ENCODE data around the gene ORAI2.
"Not testable (repeated sequence)": the region's sequence is repeated elsewhere in the genome, so short reads cannot be mapped to it uniquely, and the experiment has no call there.

The ORAI2 gene

DNA sequence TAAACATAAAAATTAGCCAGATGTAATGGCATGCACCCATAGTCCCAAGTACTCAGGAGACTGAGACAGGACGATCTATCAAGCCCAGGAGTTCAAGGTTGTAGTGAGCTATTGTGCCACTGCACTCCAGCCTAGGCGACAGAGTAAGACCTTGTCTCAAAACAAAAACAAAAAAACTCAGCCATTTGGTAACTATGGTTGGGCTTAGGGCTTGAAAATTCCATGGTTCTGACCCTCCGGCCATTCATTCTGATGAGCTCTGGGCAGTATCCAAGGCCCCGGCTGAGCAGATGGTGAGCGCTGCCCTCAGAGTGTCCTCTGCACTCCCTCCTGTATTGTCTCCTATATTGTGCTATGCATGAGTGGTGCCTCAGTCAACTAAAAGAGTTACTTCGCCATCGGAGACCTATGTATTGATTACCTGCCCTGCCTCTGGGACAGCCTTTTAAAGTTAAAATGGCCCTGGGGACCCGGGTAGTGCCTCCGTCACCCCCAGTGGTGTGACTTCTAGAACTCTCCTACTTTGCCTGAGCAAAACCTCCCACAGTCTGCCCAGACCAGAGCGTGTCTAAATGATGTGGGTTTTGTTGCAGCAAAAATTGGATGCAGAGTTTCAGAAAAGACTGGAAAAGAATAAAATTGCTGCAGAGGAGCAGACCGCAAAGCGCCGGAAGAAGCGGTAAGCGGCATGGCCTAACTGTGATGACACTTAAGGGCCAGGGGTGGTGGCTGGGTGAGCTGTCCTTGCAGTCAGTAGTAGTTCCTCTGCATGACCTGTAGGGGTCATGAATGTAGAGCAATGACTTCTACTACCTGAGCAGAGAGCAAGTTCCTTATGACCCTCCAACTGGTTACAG is 29.1 kb upstream of the ORAI2 start:
- H3K4me3 ChIP-seq (ENCODE audit: low read length), result no peak overlapping the region
- H3K36me3 ChIP-seq (ENCODE audit: control insufficient read depth, insufficient read depth, low read length), result peaks cover 36% of the 10 kb centered on the region
- no peaks in the 10 kb centered on the region for H3K27me3 ChIP-seq (ENCODE audit: control insufficient read depth, insufficient read depth, low read length)
- no peaks in the 10 kb centered on the region for H3K4me1 ChIP-seq (ENCODE audit: control insufficient read depth, insufficient read depth, low read length)
- no peak overlapping the region for H3K9ac ChIP-seq (ENCODE audit: low read length)
- no peak overlapping the region for H3K27ac ChIP-seq (ENCODE audit: low read depth, low read length)

DNA sequence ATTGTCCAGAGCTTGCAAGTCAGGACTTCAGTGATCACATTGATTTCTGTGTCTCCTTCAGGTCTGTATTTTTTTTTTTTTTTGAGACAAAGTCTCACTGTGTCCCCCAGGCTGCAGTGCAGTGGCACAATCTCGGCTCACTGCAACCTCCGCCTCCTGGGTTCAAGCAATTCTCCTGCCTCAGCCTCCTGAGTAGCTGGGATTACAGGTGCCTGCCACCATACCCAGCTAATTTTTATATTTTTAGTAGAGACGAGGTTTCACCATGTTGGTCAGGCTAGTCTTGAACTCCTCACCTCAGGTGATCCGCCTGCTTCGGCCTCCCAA is 28.6 kb upstream of the ORAI2 start:
- H3K27me3 ChIP-seq (ENCODE audit: control insufficient read depth, insufficient read depth, low read length); H3K27ac ChIP-seq (ENCODE audit: low read depth, low read length): not testable (repeated sequence)
- H3K36me3 ChIP-seq (ENCODE audit: control insufficient read depth, insufficient read depth, low read length), result peaks cover 34% of the 10 kb centered on the region

DNA sequence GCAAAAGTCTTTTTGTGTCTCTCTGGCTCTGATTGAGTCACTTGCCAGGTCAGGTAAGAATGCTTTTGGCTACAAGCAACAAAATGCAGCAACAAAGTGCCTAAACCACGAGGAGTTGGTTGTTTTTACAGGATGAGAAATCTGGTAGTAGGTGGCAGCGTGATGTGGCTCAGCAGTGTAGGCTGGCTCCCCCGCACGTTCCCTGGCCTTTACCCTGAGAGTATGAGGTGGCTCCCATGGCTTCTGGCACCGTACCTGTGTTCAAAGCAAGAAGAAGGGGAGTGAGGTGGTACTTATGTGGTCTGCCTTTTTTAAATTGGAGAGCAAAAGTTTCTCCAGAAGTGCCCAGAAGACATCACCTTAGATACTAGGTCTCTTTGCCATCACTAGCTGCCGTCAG is 25.5 kb upstream of the ORAI2 start:
- Histone ChIP-seq H3K9ac (ENCODE audit: low read length) (no peak overlapping the region), H3K27ac (ENCODE audit: low read depth, low read length) (no peak overlapping the region), H3K4me1 (ENCODE audit: control insufficient read depth, insufficient read depth, low read length) (peaks cover under 1% of the 10 kb centered on the region), H3K36me3 (ENCODE audit: control insufficient read depth, insufficient read depth, low read length) (peaks cover 33% of the 10 kb centered on the region), H3K27me3 (ENCODE audit: control insufficient read depth, insufficient read depth, low read length) (no peaks in the 10 kb centered on the region), H3K4me3 (ENCODE audit: low read length) (no peak overlapping the region)

More for the DNA sequence above, 28.6 kb upstream of the ORAI2 start:
- not testable (repeated sequence) for H3K9ac ChIP-seq (ENCODE audit: low read length); H3K4me3 ChIP-seq (ENCODE audit: low read length); H3K4me1 ChIP-seq (ENCODE audit: control insufficient read depth, insufficient read depth, low read length)

DNA sequence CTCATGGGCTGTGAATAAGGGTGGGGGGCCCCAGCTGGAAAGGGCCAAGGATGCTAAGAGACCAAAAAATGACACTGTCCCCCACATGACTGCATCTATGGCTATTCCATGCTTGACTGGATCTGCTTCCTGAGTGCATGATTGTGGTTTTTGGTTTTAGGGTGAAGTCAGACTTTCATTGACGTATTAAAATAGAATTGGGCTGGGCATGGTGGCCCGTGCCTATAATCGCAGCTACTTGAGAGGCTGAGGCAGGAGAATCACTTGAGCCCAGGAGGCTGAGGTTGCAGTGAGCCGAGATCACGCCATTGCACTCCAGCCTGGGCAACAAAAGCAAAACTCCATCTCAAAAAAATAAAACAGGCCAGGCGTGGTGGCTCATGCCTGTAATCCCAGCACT is 24.8 kb upstream of the ORAI2 start:
- not testable (repeated sequence) for H3K4me1 ChIP-seq (ENCODE audit: control insufficient read depth, insufficient read depth, low read length); H3K27ac ChIP-seq (ENCODE audit: low read depth, low read length)
- peaks cover 33% of the 10 kb centered on the region for H3K36me3 ChIP-seq (ENCODE audit: control insufficient read depth, insufficient read depth, low read length)

DNA sequence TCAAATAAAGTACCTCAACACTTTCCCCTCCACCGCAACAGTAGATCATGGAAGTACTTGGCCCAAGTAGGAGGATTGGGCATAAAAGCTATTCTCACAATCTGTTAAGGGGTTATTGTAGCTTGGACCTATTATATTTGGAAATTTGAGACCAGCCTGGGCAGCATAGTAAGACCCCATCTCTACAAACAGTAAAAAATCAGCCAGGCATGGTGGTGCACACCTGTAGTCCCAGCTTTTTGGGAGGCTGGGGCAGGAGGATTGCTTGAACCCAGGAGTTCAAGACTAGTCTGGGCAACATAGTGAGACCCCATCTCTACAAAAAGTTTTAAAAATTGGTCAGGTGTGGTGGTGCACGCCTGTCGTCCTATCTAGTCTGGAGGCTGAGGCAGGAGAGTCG is 24.0 kb upstream of the ORAI2 start:
- Histone ChIP-seq H3K27ac (ENCODE audit: low read depth, low read length) (no peak overlapping the region), H3K36me3 (ENCODE audit: control insufficient read depth, insufficient read depth, low read length) (peaks cover 29% of the 10 kb centered on the region), H3K4me3 (ENCODE audit: low read length) (no peak overlapping the region), H3K4me1 (ENCODE audit: control insufficient read depth, insufficient read depth, low read length) (peaks cover 2% of the 10 kb centered on the region), H3K9ac (ENCODE audit: low read length) (no peak overlapping the region), H3K27me3 (ENCODE audit: control insufficient read depth, insufficient read depth, low read length) (no peaks in the 10 kb centered on the region)

More for the DNA sequence above, 24.8 kb upstream of the ORAI2 start:
- H3K4me3 ChIP-seq (ENCODE audit: low read length); H3K9ac ChIP-seq (ENCODE audit: low read length); H3K27me3 ChIP-seq (ENCODE audit: control insufficient read depth, insufficient read depth, low read length): not testable (repeated sequence)

DNA sequence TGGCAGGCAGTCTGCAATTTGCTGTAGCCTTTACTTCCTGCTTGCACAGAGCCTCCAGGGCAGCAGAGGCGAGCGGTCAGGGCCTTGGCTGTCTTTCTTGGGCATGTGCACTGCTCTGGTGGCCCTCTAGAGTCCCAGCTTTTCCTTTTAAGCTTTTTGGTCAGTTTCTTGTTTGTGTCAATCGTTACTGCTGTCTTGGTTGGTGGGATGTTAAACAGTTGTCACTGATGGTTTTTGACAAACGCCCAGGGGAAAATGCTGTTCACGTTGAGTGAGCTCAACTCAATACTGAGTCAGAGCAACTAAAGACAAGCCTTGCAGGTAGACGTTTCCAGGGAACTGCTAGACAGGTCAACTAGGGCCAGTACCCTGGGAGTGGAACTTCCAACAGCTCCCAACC is 23.3 kb upstream of the ORAI2 start:
- Histone ChIP-seq H3K36me3 (ENCODE audit: control insufficient read depth, insufficient read depth, low read length) (peaks cover 25% of the 10 kb centered on the region), H3K27ac (ENCODE audit: low read depth, low read length) (no peak overlapping the region), H3K4me1 (ENCODE audit: control insufficient read depth, insufficient read depth, low read length) (peaks cover 2% of the 10 kb centered on the region), H3K9ac (ENCODE audit: low read length) (no peak overlapping the region), H3K4me3 (ENCODE audit: low read length) (no peak overlapping the region), H3K27me3 (ENCODE audit: control insufficient read depth, insufficient read depth, low read length) (no peaks in the 10 kb centered on the region)

DNA sequence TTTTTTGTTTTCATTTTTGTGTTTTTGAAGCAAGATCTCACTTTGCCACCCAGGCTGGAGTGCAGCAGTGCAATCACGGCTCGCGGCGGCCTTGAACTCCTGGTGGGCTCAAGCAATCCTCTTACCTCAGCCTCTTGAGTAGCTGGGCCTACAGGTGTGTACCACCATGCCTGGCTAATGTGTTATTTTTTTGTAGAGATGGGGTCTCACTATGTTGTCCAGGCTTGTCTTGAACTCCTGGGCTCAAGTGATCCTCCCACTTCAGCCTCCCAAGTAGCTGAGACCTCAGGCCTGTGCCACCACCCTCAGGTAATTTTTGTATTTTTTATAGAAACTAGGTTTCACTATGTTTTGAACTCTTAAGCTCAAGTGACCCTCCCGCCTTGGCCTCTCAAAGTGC is 22.5 kb upstream of the ORAI2 start:
- H3K27ac ChIP-seq (ENCODE audit: low read depth, low read length), result no peak overlapping the region
- H3K27me3 ChIP-seq (ENCODE audit: control insufficient read depth, insufficient read depth, low read length), result no peaks in the 10 kb centered on the region
- no peak overlapping the region for H3K4me3 ChIP-seq (ENCODE audit: low read length)
- H3K4me1 ChIP-seq (ENCODE audit: control insufficient read depth, insufficient read depth, low read length), result peaks cover 2% of the 10 kb centered on the region
- peaks cover 21% of the 10 kb centered on the region for H3K36me3 ChIP-seq (ENCODE audit: control insufficient read depth, insufficient read depth, low read length)
- no peak overlapping the region for H3K9ac ChIP-seq (ENCODE audit: low read length)

DNA sequence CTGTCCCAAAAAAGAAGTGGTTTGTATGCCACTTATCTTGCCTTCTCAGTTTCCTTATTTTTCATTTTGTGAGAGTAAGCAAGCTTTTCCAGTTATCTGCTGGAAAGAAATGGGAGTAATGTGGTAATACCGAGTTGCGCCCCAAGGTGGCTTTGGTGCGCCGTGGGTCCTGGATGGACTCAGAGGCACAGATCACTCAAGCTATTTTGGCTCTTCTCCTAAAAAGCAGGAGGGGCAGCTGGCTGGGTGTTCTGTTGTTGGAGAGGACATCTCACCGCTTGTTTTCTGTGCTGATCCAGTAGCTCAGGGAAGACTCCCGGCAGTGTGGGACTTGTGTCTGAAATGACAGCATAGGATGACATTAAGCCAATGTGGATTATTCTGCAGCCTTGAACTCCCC is 20.8 kb upstream of the ORAI2 start:
- peaks cover 17% of the 10 kb centered on the region for H3K36me3 ChIP-seq (ENCODE audit: control insufficient read depth, insufficient read depth, low read length)
- H3K27me3 ChIP-seq (ENCODE audit: control insufficient read depth, insufficient read depth, low read length), result no peaks in the 10 kb centered on the region
- no peak overlapping the region for H3K27ac ChIP-seq (ENCODE audit: low read depth, low read length)
- no peak overlapping the region for H3K9ac ChIP-seq (ENCODE audit: low read length)
- H3K4me3 ChIP-seq (ENCODE audit: low read length), result no peak overlapping the region
- H3K4me1 ChIP-seq (ENCODE audit: control insufficient read depth, insufficient read depth, low read length), result peaks cover 2% of the 10 kb centered on the region

DNA sequence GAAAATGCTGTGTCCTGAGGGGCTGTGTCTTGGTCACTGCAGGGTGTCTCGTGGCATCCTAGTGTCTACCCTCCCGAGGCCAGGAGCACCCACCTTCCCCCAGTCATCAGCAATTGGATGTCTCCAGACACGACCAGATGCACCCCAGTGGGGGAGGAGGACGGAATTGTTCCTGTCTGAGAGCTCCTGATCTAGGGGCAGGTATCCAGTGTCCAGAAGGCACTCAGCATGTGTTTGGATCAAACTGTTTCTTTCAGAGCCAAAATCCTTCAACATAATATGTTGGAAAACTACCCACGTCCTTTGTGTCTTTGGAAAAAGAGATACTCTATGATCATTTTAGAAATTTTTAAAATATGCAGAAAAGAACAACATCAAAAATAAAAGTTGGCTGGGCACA is 20.3 kb upstream of the ORAI2 start:
- no peak overlapping the region for H3K9ac ChIP-seq (ENCODE audit: low read length)
- H3K4me3 ChIP-seq (ENCODE audit: low read length), result no peak overlapping the region
- peaks cover 12% of the 10 kb centered on the region for H3K36me3 ChIP-seq (ENCODE audit: control insufficient read depth, insufficient read depth, low read length)
- peaks cover 2% of the 10 kb centered on the region for H3K4me1 ChIP-seq (ENCODE audit: control insufficient read depth, insufficient read depth, low read length)
- H3K27me3 ChIP-seq (ENCODE audit: control insufficient read depth, insufficient read depth, low read length), result no peaks in the 10 kb centered on the region
- no peak overlapping the region for H3K27ac ChIP-seq (ENCODE audit: low read depth, low read length)

DNA sequence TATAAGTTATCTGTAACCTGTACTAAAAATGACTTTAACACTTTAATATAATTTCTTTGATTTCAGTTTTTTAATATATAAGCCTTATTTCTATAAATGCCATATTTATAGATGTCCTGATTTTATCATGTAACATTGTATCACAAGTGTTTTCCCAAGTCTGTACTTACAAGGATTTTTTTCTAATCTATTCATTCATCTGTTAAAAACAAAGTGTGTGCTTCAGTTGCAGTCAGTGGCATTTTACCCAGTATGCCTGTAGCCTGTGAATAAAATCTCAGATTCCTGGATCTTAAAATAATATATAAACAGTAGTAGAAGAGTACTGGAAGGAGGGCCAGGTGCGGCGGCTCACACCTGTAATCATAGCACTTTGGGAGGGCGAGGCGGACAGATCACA is 19.8 kb upstream of the ORAI2 start:
- Histone ChIP-seq H3K4me1 (ENCODE audit: control insufficient read depth, insufficient read depth, low read length) (peaks cover 2% of the 10 kb centered on the region), H3K27ac (ENCODE audit: low read depth, low read length) (no peak overlapping the region), H3K36me3 (ENCODE audit: control insufficient read depth, insufficient read depth, low read length) (peaks cover 12% of the 10 kb centered on the region), H3K27me3 (ENCODE audit: control insufficient read depth, insufficient read depth, low read length) (no peaks in the 10 kb centered on the region), H3K9ac (ENCODE audit: low read length) (no peak overlapping the region), H3K4me3 (ENCODE audit: low read length) (no peak overlapping the region)

DNA sequence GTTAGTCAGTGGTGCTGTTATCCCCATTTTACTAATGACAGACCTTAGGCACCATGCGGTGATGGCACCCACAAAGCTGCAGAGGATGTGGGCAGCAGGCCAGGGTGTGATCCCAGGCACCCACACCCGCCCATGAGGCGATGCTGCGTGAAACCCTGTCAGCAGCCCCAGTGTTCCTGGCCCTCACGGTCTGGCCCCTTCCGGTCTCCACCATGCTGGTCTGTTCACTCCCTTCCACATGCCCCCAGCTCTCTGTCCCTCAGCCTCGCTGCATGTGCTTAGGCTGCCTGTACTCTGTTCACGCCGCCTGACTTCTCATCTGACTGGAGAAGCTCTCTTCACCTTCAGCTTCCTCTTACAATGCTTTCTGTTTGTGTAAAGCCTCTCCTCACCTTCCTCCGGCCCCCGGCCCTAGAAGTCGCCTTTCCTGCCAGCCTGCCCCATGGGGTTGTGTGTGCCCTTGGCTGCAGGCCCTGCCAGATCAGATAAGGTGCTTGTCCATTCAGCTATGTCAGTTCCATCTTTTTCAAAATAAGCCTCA is 17.6 kb upstream of the ORAI2 start:
- no peak overlapping the region for H3K27ac ChIP-seq (ENCODE audit: low read depth, low read length)
- H3K4me3 ChIP-seq (ENCODE audit: low read length), result no peak overlapping the region
- no peaks in the 10 kb centered on the region for H3K27me3 ChIP-seq (ENCODE audit: control insufficient read depth, insufficient read depth, low read length)
- H3K9ac ChIP-seq (ENCODE audit: low read length), result no peak overlapping the region
- H3K36me3 ChIP-seq (ENCODE audit: control insufficient read depth, insufficient read depth, low read length), result peaks cover 7% of the 10 kb centered on the region
- peaks cover 2% of the 10 kb centered on the region for H3K4me1 ChIP-seq (ENCODE audit: control insufficient read depth, insufficient read depth, low read length)

DNA sequence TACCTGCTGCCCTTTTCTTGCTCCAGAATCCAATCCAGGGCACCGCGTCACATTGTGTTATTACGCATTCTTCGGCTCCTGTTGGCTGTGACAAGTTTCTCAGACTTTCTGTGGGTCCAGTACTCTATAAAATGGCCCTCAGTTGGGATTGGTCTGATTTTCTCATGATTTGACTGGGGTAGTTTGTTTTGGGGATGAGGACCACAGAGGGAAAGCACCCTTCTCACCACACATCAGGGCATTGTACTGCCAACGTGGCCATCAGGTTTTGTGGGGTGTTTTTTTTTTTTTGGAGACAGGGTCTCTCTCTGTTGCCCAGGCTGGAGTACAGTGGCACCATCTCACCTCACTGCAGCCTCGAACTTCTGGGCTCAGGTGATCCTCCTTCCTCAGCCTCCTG is 17.0 kb upstream of the ORAI2 start:
- Histone ChIP-seq H3K9ac (ENCODE audit: low read length) (no peak overlapping the region), H3K27me3 (ENCODE audit: control insufficient read depth, insufficient read depth, low read length) (no peaks in the 10 kb centered on the region), H3K36me3 (ENCODE audit: control insufficient read depth, insufficient read depth, low read length) (peaks cover 11% of the 10 kb centered on the region), H3K27ac (ENCODE audit: low read depth, low read length) (no peak overlapping the region), H3K4me3 (ENCODE audit: low read length) (no peak overlapping the region), H3K4me1 (ENCODE audit: control insufficient read depth, insufficient read depth, low read length) (peaks cover 2% of the 10 kb centered on the region)

DNA sequence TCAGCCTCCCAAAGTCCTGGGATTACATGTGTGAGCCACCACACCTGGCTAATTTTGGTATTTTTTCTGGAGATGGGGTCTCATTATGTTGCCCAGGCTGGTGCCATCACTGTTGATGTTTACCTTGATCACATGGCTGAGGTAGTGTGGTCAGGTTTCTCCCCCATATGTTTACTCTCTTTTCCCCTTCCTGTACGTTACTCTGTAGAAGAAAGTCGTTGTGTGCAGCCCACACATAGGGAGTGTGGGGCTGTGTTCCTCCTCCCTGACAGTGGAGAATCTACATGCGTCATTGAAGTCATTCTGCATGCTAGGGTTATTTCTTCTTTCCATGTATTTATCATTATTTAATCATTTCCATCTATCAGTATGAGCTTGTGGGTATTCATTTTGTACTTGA is 16.3 kb upstream of the ORAI2 start:
- Histone ChIP-seq H3K27me3 (ENCODE audit: control insufficient read depth, insufficient read depth, low read length) (no peaks in the 10 kb centered on the region), H3K4me3 (ENCODE audit: low read length) (no peak overlapping the region), H3K36me3 (ENCODE audit: control insufficient read depth, insufficient read depth, low read length) (peaks cover 11% of the 10 kb centered on the region), H3K27ac (ENCODE audit: low read depth, low read length) (no peak overlapping the region), H3K9ac (ENCODE audit: low read length) (no peak overlapping the region), H3K4me1 (ENCODE audit: control insufficient read depth, insufficient read depth, low read length) (peaks cover 2% of the 10 kb centered on the region)
